SU-DHL-6 (cell line): Measurements from ENCODE around the gene KRTAP12-3.
"Not testable (repeated sequence)": the region's sequence is repeated elsewhere in the genome, so short reads cannot be mapped to it uniquely, and the experiment has no call there.

Experiments used
- EZH2phosphoT487 ChIP-seq: fragments of 200-600 bp; sonication (generic), shearing (Covaris generic); conservative IDR thresholded peaks from 2 replicates; pipeline ENCODE4 v1.6.1; 2018; ENCODE audit warnings: mild to moderate bottlenecking, antibody characterized with exemption, low read length, moderate library complexity, mixed read lengths
- TF ChIP-seq, protein P1 (sequence below): fragments of 200-600 bp; sonication (generic); IDR thresholded peaks from one replicate; pipeline ENCODE4 v1.5.1; 2017; ENCODE audit warnings: antibody characterized with exemption, mild to moderate bottlenecking, low read length, moderate library complexity; ENCODE audit not compliant: insufficient read depth, poor library complexity, severe bottlenecking

DNA sequence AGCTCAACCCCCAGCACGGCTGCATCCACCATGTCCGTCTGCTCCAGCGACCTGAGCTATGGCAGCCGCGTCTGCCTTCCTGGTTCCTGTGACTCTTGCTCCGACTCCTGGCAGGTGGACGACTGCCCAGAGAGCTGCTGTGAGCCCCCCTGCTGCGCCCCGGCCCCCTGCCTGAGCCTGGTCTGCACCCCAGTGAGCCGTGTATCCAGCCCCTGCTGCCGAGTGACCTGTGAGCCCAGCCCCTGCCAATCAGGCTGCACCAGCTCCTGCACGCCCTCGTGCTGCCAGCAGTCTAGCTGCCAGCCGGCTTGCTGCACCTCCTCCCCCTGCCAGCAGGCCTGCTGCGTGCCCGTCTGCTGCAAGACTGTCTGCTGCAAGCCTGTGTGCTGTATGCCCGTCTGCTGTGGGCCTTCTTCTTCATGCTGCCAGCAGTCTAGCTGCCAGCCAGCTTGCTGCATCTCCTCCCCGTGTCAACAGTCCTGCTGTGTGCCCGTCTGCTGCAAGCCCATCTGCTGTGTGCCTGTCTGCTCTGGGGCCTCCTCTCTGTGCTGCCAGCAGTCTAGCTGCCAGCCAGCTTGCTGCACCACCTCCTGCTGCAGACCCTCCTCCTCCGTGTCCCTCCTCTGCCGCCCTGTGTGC lies 39.6 kb downstream of the KRTAP12-3 start, which contains the start of gene KRTAP10-12:
- TF ChIP-seq EZH2phosphoT487: not testable (repeated sequence)
- TF ChIP-seq, protein P1, sequence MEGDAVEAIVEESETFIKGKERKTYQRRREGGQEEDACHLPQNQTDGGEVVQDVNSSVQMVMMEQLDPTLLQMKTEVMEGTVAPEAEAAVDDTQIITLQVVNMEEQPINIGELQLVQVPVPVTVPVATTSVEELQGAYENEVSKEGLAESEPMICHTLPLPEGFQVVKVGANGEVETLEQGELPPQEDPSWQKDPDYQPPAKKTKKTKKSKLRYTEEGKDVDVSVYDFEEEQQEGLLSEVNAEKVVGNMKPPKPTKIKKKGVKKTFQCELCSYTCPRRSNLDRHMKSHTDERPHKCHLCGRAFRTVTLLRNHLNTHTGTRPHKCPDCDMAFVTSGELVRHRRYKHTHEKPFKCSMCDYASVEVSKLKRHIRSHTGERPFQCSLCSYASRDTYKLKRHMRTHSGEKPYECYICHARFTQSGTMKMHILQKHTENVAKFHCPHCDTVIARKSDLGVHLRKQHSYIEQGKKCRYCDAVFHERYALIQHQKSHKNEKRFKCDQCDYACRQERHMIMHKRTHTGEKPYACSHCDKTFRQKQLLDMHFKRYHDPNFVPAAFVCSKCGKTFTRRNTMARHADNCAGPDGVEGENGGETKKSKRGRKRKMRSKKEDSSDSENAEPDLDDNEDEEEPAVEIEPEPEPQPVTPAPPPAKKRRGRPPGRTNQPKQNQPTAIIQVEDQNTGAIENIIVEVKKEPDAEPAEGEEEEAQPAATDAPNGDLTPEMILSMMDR: not testable (repeated sequence)
